NB4 (cell line): ENCODE measurements around the gene SMPX.

Experiments used
- CTCF ChIP-seq: IDR thresholded peaks from one replicate; pipeline ENCODE4 v1.5.1; 2012; ENCODE audit warnings: low read depth, low read length
- POLR2A ChIP-seq: IDR thresholded peaks from 2 replicates; pipeline ENCODE4 v1.6.1; 2011; ENCODE audit warnings: mild to moderate bottlenecking; ENCODE audit not compliant: insufficient read length; ENCODE audit errors: extremely low read depth

GRCh38 chrX:21756785-21757529, 959 bp downstream of the SMPX start:
- TF ChIP-seq POLR2A: no peak
- no peak for TF ChIP-seq CTCF
